ENCODE results near the gene SPRR5.

DNA sequence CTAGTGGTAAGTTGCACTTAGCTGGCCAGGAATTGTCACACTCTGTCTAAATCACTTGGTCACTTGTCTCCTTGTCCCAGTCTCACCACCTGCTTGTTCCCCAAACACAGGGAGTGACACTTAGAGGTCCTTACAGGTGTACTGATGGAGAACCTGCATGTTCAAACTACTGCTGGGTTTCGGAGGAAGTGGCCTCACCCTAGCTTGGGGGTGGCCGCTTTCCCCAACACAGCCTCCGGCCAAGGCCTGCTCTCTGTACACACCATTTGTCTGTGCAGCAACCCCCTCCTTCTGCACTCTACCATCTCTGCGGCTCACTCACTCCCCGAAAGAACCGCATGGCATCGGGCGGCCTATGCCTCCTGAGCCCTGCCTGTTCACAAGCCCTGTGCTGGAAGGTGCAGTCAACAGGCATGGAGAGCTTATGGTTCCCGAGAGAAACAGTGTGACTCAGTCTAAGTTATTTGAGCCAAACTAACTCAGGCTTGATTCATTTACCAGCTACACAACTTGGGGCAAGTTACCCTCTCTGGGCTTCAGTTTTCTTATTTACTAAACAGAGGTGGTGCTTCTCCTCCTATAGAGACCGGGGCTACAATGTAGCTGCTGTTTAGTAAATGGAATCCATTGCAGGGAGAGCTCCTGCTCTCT is 12.9 kb downstream of the SPRR5 start:
- TF ChIP-seq, protein P1, sequence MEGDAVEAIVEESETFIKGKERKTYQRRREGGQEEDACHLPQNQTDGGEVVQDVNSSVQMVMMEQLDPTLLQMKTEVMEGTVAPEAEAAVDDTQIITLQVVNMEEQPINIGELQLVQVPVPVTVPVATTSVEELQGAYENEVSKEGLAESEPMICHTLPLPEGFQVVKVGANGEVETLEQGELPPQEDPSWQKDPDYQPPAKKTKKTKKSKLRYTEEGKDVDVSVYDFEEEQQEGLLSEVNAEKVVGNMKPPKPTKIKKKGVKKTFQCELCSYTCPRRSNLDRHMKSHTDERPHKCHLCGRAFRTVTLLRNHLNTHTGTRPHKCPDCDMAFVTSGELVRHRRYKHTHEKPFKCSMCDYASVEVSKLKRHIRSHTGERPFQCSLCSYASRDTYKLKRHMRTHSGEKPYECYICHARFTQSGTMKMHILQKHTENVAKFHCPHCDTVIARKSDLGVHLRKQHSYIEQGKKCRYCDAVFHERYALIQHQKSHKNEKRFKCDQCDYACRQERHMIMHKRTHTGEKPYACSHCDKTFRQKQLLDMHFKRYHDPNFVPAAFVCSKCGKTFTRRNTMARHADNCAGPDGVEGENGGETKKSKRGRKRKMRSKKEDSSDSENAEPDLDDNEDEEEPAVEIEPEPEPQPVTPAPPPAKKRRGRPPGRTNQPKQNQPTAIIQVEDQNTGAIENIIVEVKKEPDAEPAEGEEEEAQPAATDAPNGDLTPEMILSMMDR (IDR thresholded peaks at IDR 0.05; ENCODE audit: insufficient read depth, low read depth, low read length): no peak
- no peak for TF ChIP-seq EZH2 (IDR thresholded peaks at IDR 0.05; ENCODE audit: insufficient read depth, low read length)
